Measurements from ENCODE around the gene FILIP1. TPM values are rescaled to one million over a fixed set of nuclear protein-coding genes. Genes with fewer than 3 reads are reported as not detected.

The FILIP1 gene
- total RNA-seq, 4 donors from 2014 or later: 0.08 to 2.3 (median 0.25) TPM

DNA sequence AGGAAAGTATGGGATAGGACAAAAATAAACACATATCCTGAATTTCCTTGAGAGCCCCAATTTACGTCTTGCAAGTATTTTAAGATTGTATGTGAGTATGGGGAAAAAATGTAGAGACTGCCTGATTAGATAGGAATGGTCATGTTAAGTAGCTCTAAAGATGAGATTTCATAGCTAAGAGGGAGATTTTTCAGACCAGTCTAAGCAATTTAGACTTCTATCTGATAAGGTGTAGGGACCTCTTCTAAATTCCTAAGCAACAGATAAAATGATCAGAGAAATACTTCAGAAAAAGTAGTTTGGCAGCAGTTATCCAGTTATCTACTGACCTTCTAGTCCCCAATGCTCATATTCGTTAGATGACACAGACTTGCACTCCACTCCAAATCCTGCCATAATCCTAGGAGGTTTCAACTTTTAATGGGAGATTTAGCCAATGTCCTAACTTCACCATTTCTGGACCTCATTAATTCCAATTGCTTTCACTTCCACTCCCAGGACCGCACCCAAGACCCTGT, 90.0 kb downstream of the FILIP1 start:
- H3K9me3 ChIP-seq: no peaks in the 10 kb centered on the region
- no peaks in the 10 kb centered on the region for H3K36me3 ChIP-seq
- WGBS: 82% methylated on average over 3 of the region's 3 CpGs
- no peak overlapping the region for H3K27ac ChIP-seq
- no peak overlapping the region for H3K4me3 ChIP-seq
- no peaks in the 10 kb centered on the region for H3K4me1 ChIP-seq
- no peaks in the 10 kb centered on the region for H3K27me3 ChIP-seq
- TF ChIP-seq POLR2AphosphoS5 (IDR thresholded peaks at IDR 0.05): no peak
- TF ChIP-seq EP300 (IDR thresholded peaks at IDR 0.05): no peak
- no peak for TF ChIP-seq POLR2A (IDR thresholded peaks at IDR 0.05)
- TF ChIP-seq, protein P1, sequence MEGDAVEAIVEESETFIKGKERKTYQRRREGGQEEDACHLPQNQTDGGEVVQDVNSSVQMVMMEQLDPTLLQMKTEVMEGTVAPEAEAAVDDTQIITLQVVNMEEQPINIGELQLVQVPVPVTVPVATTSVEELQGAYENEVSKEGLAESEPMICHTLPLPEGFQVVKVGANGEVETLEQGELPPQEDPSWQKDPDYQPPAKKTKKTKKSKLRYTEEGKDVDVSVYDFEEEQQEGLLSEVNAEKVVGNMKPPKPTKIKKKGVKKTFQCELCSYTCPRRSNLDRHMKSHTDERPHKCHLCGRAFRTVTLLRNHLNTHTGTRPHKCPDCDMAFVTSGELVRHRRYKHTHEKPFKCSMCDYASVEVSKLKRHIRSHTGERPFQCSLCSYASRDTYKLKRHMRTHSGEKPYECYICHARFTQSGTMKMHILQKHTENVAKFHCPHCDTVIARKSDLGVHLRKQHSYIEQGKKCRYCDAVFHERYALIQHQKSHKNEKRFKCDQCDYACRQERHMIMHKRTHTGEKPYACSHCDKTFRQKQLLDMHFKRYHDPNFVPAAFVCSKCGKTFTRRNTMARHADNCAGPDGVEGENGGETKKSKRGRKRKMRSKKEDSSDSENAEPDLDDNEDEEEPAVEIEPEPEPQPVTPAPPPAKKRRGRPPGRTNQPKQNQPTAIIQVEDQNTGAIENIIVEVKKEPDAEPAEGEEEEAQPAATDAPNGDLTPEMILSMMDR (IDR thresholded peaks at IDR 0.05): no peak
- no peak for DNase-seq (ENCODE audit: low spot score in 2 of 2)

DNA sequence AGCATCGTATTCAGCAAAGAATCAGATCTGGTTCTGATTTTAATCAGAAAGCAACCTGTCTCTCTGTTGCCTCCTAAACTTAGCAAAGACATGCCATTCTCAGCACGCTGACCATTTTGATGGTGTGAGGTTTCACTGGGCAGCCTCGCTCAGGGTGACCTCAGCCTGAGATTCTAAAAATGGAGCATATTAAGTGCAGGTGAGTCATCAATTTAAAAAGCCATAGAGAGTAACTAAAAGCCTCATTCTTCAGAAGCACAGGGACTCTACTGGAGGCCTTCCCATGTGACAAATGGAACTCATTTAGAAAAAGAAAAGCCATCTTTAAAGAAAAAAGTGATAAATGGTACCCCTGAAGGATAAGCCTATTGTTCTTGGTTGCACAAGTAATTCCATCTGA, 91.3 kb downstream of the FILIP1 start:
- 54% methylated on average over 3 of the region's 3 CpGs for WGBS

DNA sequence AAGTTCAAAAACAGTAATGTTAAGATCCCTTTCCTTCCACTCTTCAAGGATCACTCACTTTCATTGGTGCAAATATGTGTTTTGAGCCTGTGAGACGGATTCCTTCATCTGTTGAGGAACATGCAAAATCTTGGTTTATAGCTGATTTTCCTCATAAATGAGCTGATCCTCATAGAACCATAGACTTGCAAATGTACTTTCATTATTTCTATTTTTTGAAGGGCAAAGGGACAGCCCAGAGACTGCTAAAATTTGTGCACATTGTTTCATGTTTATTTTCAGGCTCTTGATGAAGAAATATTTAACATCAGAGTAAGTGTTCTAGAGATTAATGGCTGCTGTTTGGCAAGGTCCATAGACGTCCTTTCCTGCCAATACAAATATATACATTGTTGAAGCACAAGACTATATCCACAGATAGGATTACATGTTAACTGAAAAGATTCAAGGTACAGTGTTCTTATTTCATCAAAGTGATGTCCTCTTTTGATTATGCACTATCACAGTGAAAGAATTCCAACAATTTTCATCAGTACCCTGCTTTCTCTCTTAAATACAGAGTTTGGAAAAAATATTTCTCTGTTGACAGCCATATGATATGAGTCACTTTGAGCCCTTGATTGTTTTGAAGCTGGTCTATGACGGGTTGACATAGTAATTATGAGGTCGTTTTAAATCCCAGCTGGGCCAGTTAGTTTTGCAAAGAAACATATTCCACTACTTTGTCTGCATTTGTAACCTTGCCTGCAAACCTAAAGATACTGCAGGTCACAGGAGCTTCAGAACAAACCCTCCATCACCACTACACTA, 95.7 kb downstream of the FILIP1 start:
- DNase-seq (ENCODE audit: low spot score in 2 of 2): no peak

More for the DNA sequence above, 91.3 kb downstream of the FILIP1 start:
- Histone ChIP-seq H3K4me1 (no peaks in the 10 kb centered on the region), H3K27ac (no peak overlapping the region), H3K4me3 (no peak overlapping the region), H3K36me3 (no peaks in the 10 kb centered on the region), H3K27me3 (no peaks in the 10 kb centered on the region), H3K9me3 (no peaks in the 10 kb centered on the region)
- TF ChIP-seq, protein P1 (IDR thresholded peaks at IDR 0.05): no peak
- no peak for TF ChIP-seq EP300 (IDR thresholded peaks at IDR 0.05)
- TF ChIP-seq POLR2A (IDR thresholded peaks at IDR 0.05): no peak
- DNase-seq (ENCODE audit: low spot score in 2 of 2): no peak

DNA sequence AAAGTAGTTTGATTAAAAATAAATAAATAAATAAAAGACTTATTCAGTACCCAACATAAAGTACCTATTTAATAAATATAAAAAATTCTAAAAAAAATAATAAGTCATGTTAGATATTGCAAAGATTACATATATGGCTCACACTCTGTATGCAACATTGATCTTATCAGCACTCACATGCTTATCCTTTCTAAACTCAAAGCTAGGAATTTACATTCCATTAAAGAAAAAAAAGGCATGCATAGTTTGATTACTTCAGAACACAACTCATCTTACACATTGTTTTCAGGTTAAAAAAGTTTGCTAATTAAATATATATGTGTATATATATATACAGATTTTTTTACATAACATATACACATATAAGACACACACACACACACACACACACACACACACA, 96.4 kb downstream of the FILIP1 start:
- Histone ChIP-seq H3K27me3 (no peaks in the 10 kb centered on the region), H3K9me3 (no peaks in the 10 kb centered on the region), H3K4me3 (no peak overlapping the region), H3K36me3 (no peaks in the 10 kb centered on the region), H3K4me1 (no peaks in the 10 kb centered on the region), H3K27ac (no peak overlapping the region)
- TF ChIP-seq EP300 (IDR thresholded peaks at IDR 0.05) (no peak), POLR2AphosphoS5 (IDR thresholded peaks at IDR 0.05) (no peak), POLR2A (IDR thresholded peaks at IDR 0.05) (no peak)
- TF ChIP-seq, protein P1 (IDR thresholded peaks at IDR 0.05): no peak
- no peak for DNase-seq (ENCODE audit: low spot score in 2 of 2)

More for the DNA sequence above, 95.7 kb downstream of the FILIP1 start:
- TF ChIP-seq, protein P1 (IDR thresholded peaks at IDR 0.05): no peak
- no peak for TF ChIP-seq POLR2A (IDR thresholded peaks at IDR 0.05)
- no peak for TF ChIP-seq POLR2AphosphoS5 (IDR thresholded peaks at IDR 0.05)
- WGBS: 56% methylated on average over 4 of the region's 4 CpGs
- no peaks in the 10 kb centered on the region for H3K9me3 ChIP-seq
- H3K27me3 ChIP-seq: no peaks in the 10 kb centered on the region
- no peak overlapping the region for H3K4me3 ChIP-seq
- H3K4me1 ChIP-seq: no peaks in the 10 kb centered on the region
- H3K36me3 ChIP-seq: no peaks in the 10 kb centered on the region
- H3K27ac ChIP-seq: no peak overlapping the region

DNA sequence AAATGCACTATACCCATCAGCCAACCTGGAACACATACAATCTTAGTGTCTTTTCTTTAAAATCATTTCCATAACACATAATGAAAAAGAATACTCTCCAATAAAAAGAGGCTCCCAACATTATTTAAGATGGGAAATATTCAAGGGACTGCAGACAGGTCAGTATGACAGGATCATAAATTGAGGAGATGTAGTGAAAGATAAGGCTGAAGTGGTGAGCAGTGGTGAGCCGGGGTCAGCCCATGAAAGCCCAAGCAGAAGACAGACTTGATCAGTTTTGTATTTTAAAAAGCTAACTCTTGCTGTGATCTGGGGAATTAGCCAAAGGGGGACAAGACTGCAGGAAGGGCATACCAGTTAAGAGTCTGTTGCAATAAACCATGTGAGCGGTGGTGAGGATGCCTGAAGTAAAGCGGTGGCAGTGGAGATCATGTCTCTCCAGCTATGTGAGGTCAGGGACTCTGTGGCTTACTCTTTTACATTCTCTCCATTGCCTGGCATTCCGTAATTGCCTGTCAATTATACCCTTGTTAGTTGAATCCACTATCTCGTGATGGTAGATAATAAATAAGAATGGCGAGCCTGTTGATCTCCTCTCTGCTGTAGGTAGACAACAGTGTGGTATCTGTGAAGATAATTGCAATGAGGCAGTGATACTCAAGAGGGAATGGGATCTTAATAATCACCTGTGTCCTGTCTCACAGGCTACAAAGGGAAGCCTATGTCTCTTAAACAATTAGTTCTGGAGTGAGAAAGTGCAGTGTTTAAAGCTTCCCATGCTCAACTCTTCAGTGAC, 97.4 kb downstream of the FILIP1 start:
- no peaks in the 10 kb centered on the region for H3K27me3 ChIP-seq
- 81% methylated on average over 6 of the region's 6 CpGs for WGBS
- TF ChIP-seq POLR2A (IDR thresholded peaks at IDR 0.05) (no peak), EP300 (IDR thresholded peaks at IDR 0.05) (no peak), POLR2AphosphoS5 (IDR thresholded peaks at IDR 0.05) (no peak)
- TF ChIP-seq, protein P1 (IDR thresholded peaks at IDR 0.05): no peak
- no peaks in the 10 kb centered on the region for H3K36me3 ChIP-seq
- no peak overlapping the region for H3K27ac ChIP-seq
- no peaks in the 10 kb centered on the region for H3K4me1 ChIP-seq
- H3K4me3 ChIP-seq: no peak overlapping the region
- DNase-seq (ENCODE audit: low spot score in 2 of 2): no peak
- H3K9me3 ChIP-seq: no peaks in the 10 kb centered on the region

Data from suprapubic skin (tissue), 4 donors.